Fibroblast of pulmonary artery (primary cell): ENCODE measurements around the gene TMEM208.

Source experiments
- DNase-seq: peaks from one replicate; pipeline ENCODE4 v3.0.0-alpha.2; 2010; ENCODE audit warnings: low read depth
- H3K4me3 ChIP-seq: replicated peaks from 2 replicates; pipeline ENCODE4 v1.5.1; 2011; ENCODE audit warnings: low read depth, mild to moderate bottlenecking, control low read depth, low read length, moderate library complexity
- TF ChIP-seq, protein P1 (sequence below): IDR thresholded peaks from 2 replicates; pipeline ENCODE4 v1.5.1; 2011; ENCODE audit warnings: mild to moderate bottlenecking, control low read depth, low read length, inconsistent platforms; ENCODE audit errors: missing control alignments

The TMEM208 gene

DNA sequence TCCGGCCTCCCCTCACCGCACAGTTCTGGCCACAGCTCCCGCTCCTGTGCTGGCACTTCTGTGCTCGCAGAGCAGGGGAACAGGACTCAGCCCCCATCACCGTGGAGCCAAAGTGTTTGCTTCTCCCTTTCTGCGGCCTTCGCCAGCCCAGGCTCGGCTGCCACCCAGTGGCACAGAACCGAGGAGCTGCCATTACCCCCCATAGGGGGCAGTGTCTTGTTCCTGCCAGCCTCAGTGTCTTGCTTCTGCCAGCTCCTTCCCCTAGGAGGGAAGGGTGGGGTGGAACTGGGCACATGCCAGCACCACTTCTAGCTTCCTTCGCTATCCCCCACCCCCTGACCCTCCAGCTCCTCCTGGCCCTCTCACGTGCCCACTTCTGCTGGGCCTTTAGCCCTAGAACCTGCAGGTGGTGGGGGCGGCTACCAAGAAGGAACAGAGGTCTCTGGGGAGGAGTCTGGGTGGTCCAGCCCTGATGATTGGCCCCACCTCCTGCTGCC lies 28.6 kb upstream of the TMEM208 start:
- no peak overlapping the region for H3K4me3 ChIP-seq
- no peak for DNase-seq
- TF ChIP-seq, protein P1, sequence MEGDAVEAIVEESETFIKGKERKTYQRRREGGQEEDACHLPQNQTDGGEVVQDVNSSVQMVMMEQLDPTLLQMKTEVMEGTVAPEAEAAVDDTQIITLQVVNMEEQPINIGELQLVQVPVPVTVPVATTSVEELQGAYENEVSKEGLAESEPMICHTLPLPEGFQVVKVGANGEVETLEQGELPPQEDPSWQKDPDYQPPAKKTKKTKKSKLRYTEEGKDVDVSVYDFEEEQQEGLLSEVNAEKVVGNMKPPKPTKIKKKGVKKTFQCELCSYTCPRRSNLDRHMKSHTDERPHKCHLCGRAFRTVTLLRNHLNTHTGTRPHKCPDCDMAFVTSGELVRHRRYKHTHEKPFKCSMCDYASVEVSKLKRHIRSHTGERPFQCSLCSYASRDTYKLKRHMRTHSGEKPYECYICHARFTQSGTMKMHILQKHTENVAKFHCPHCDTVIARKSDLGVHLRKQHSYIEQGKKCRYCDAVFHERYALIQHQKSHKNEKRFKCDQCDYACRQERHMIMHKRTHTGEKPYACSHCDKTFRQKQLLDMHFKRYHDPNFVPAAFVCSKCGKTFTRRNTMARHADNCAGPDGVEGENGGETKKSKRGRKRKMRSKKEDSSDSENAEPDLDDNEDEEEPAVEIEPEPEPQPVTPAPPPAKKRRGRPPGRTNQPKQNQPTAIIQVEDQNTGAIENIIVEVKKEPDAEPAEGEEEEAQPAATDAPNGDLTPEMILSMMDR, result peak; percentile 60

DNA sequence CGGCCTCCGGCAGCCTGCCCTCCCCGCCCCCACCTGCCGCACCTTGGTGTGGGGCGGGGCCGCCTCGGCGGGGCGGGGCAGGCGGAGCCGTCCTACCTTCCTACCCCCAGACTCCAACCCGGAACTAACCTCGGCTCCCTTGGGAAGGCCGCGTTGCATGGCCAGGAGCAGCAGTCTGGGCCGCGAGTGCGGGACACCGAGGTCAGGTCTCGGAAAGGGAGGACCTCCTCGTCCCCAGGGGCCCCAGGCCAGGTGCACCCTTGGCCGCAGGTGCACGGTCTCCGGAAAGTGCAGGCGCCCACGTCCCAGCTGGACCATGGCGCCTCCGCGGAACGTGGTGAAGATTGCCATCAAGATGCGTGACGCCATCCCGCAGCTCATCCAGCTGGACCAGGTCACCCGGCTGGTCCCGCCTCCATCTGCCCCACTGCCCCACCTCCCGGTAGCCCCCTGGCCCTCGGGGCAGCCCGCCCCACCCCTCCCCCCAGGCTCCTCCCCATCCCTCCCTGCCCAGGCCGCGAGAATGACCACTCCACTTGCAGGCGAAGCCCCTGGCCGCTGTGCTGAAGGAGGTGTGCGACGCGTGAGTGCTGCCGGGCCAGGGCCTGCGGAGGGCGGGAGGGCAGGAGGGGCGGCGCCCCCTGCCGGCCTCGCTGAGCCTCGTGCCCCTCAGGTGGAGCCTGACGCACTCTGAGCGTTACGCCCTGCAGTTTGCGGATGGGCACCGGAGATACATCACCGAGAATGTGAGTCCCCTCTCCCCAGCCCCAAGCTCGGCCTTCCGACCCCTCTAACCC lies 27.7 kb upstream of the TMEM208 start, which contains the start of gene ELMO3:
TSS of gene ELMO3 (plus strand) at position 121 of the 797 bp plus-strand sequence. CDS start at position 317, 196 bp downstream.
- DNase-seq, result no peak
- no peak within 1 kb of the TSS for H3K4me3 ChIP-seq
- TF ChIP-seq, protein P1, result peak; percentile 16

DNA sequence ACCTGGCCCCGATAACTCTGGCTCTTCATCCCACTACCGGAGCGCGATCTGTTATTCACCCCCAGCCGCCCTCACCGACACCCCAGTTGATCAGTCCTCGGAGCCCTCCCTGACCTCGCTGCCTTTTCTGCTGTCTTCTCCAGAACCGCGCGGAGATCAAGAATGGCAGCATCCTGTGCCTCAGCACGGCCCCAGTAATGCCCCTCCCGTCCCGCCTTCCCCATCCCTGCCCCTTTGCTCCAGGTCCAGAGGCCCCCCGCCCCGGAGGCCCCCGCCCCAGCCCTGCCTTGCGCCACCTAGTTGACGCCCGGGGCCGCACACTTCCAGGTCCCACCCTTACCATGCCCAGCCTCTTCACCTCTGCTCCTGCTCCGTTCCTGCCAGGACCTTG lies 27.1 kb upstream of the TMEM208 start:
- H3K4me3 ChIP-seq, result no peak overlapping the region
- TF ChIP-seq, protein P1, result no peak
- no peak for DNase-seq

DNA sequence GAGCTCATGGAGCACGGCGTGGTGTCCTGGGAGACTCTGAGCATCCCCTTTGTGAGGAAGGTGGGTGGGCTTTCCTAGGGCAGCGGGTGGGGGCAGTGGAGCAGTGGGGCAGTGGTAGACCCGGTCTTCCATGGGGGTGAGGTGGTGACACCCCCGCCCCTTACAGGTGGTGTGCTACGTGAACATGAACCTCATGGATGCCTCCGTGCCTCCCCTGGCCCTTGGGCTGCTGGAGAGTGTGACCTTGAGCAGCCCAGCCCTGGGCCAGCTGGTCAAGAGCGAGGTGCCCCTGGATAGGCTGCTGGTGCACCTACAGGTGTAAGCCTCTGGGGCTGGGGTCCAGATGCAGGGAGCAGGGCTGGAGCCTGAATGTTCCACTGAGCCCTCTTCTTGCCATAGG lies 26.4 kb upstream of the TMEM208 start:
- H3K4me3 ChIP-seq, result no peak overlapping the region
- TF ChIP-seq, protein P1, result no peak
- DNase-seq, result no peak

DNA sequence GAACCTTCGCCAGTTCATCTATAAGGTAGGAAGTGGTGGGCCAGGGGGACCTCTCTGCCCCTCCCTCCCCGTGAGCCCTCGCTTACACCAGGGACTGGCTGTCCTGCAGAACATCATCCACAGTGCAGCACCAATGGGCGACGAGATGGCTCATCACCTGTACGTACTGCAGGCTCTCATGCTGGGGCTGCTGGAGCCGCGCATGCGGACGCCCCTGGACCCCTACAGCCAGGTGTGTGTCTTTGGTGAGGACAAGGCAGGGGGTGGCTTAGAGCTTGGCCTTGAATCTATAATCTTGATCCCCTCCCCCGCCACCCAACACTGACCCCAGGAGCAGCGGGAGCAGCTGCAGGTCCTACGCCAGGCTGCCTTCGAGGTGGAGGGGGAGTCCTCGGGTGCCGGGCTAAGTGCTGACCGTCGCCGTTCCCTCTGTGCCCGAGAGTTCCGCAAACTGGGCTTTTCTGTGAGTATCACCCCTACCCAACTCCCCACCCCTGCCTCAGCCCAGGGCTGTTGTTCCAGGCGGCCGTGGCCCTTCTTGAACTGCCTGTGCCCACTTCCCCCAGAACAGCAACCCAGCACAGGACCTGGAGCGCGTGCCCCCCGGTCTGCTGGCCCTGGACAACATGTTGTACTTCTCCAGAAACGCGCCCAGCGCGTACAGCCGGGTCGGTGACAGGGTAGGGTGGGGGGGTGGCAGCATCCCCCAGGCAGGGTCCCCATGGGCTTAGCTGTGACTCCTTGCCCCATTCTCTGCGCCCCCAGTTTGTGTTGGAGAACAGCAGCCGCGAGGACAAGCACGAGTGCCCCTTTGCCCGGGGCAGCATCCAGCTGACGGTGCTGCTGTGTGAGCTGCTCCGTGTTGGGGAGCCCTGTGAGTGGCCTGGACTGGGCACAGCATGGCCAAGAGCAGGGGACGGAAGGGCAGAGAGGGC lies 25.3 kb upstream of the TMEM208 start:
- H3K4me3 ChIP-seq, result no peak overlapping the region
- TF ChIP-seq, protein P1, result no peak
- DNase-seq, result no peak

DNA sequence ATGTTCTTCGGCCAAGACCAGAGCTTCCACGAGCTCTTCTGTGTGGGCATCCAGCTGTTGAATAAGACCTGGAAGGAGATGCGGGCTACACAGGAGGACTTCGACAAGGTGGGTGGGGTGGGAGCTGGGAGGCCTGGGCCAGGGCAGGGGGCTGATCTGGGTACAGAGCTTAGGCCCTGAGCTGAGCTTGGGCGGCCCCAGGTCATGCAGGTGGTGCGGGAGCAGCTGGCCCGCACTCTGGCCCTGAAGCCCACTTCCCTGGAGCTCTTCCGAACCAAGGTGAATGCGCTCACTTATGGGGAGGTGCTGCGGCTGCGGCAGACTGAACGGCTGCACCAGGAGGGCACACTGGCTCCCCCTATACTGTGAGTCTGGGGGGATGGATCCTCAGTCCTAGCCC lies 24.5 kb upstream of the TMEM208 start:
- no peak overlapping the region for H3K4me3 ChIP-seq
- TF ChIP-seq, protein P1, result no peak

More for the DNA sequence above, 24.5 kb upstream of the TMEM208 start:
- DNase-seq, result no peak
